ENCODE data around the gene PEX14.

The PEX14 gene

DNA sequence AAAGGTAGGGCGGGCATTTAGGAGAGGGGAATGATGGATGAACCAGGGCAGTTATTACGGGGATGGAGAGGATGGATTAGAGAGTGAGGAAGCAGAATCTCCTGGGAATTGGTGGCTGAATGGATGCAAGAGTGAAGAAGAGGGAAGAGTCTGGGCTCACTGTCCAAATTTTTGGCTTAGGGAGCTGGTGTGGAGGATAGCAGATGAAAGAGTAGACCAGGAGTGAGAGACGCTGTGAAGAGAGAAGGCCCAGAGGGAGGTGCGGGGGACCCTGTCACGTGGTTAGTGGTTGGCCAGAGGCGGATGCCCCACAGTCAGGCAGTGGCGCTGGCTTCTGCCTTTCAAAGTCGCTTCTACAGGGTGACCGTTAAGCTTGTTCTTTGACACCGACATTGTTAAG lies 78.4 kb downstream of the PEX14 start:
- no peak for DNase-seq

- no peak for DNase-seq
Observed at GRCh38 chr1:10555635-10556429, 81.1 kb downstream of the PEX14 start.

DNA sequence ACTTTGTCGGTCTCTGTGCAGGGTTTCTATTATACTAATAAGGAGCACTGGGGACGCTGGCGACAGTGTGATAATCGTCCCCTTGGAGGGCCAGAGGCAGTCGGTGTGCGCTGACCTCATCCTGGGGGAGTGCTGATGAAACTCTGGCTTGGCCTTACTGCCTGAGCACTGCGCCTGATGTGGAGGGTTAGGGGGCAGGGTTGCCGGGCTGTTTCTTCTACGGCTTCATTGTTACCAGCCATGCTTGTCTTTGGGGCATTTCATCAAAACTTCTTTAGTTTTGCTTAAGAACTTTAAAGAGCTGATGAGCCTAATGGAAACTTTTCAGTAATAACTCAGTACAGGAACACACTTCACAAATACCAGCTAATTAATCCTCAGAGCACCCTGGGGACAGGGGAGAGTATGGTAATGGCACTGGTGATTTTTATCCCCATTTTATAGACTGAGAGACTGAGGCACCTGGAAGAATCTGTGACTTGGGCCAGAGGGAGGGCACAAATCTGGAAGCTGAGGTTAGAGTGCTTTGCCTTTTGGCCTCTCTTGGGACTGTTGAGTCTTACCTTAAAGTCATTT lies 81.8 kb downstream of the PEX14 start:
- DNase-seq, result no peak

GRCh38 chr1:10557714-10558113 lies 83.0 kb downstream of the PEX14 start:
- no peak for DNase-seq

DNA sequence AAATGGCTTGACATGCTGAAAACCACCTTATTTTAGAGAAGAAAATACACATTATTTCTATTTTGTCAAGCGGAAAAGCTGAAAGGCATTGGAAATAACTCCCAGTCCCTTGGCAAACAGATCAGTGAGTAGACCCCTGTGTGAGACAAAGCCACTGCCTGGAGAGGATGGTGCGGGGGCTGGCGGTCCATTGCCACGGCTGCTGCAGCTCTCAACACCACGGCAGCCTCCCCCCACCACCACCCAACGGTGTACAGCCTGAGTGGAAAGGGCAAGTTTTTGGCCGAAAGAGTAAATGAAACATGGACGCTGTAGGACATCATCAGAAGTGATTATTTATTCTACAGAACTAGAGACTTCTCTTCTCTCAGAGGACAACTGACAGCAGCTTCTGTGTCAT lies 84.6 kb downstream of the PEX14 start:
- DNase-seq, result no peak

GRCh38 chr1:10561497-10561896 lies 86.7 kb downstream of the PEX14 start:
- no peak for DNase-seq

DNA sequence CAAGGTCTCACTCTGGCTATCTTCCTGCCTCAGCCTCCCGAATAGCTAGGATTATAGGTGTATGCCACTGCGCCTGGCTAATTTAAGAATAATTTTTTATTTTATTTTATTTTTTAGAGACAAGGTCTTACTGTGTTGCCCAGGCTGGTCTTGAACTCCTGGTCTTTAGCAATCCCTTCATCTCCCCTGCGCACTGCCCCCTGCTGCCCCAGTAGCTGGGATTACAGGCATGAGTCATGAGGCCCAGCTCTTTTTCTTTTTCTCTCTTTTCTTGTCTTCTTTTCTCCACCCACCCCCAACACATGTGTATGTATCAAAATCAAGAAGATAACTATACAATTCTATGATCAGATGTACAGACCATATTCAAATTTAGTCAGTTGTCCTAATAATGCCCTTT lies 87.2 kb downstream of the PEX14 start:
- peak; percentile 7 for DNase-seq

DNA sequence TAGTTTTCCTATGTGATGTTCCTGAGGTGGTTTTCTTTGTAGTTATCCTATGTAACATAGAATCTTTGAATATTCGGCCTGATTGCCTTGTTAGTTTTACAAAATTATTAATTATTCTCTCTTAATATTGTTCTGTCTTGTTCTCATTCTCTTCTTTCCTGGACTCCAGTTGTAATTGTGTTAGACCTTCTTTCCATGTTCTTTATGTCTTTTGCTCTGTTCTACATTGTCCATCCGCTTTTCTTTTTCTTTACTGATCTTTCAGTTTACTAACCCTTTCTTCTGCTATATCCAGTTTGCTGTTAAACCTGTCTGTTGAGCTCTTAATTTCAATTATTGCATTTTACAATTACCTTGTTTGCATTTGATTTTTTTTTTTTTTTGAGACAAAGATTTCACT lies 89.3 kb downstream of the PEX14 start:
- DNase-seq, result no peak

GRCh38 chr1:10569531-10569930 lies 94.8 kb downstream of the PEX14 start:
- no peak for DNase-seq

GRCh38 chr1:10575616-10576015 lies 100.9 kb downstream of the PEX14 start:
- DNase-seq, result no peak

DNA sequence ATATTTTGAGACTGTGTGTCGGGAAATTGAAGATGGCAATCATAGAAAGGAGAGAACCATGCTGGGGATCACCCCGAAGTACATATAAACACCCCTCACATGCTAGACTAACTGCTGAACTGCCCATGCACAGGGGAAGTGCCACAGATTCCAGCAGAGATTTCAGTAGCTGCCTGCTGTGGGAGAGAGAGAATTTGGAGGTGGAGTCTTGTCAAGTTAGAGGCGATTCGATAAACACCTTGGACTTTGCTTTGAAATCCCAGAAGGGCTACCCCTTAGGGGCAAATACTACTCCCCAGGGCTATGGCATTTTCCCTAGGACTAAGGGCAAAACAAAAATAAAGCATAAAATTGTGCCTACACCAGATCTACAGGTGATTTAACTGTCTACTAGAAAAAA lies 103.3 kb downstream of the PEX14 start:
- no peak for DNase-seq

GRCh38 chr1:10583641-10584040 lies 108.9 kb downstream of the PEX14 start:
- DNase-seq, result no peak

DNA sequence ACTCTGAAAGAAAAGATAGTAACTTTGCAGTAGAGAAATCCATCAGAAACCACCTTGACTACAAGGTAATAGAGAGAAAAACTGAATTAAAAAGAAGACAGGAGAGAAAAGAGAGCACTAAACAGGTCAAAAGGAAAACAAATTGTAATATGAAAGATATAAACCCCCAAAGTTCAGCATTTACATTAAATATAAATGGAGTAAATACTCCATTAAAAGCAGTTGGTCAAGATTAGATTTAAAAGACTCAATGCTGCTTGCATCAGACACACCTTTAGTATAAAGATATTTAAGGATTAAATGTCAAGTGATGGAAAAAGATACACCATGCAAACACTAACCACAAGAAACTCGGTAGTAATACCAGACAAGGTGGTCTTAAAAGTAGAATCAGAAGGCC lies 110.5 kb downstream of the PEX14 start:
- no peak for DNase-seq

DNA sequence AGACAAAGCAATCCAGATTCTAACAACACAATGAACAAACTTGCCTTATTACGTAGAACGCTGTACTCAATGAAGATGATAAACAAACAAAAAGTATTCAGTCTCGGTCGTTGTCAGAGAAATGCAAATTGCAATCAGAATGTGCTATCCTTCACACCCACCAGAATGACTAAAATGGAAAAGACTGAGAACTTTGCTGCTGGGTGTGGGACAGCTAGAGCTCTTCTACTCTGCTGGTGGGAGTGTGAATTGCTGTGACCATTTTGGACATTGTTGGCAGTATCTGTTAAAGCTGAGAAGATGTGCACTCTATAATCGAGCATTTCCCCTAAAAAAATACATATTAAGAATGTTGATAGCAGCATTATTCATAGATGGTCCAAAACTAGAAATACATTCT lies 111.4 kb downstream of the PEX14 start:
- no peak for DNase-seq

- no peak for DNase-seq
Observed at GRCh38 chr1:10588640-10589039, 113.9 kb downstream of the PEX14 start.

DNA sequence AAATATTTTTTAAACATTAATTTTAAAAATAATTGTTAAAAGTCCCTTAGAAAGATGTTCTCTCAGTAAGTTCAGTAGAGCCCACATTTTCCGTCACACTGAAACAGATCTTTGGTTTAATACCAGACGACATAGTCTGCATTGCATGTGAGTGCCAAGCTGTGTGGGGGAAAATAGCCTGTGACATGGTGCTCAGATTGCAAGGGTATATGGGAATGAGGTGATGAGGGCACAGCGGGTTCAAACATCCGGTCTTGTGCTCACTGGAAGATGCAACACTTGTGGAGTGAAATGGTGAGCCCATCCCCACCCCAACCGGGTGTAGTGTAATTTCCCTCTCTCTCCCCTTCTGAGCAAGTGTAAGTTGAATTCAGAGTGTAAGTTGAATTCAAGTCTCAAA lies 114.3 kb downstream of the PEX14 start:
- DNase-seq, result no peak

GRCh38 chr1:10591010-10591409 lies 116.3 kb downstream of the PEX14 start:
- no peak for DNase-seq

GRCh38 chr1:10592373-10592772 lies 117.6 kb downstream of the PEX14 start:
- no peak for DNase-seq

- no peak for DNase-seq
Observed at GRCh38 chr1:10593750-10594149, 119.0 kb downstream of the PEX14 start.

GRCh38 chr1:10594595-10595223 lies 120.0 kb downstream of the PEX14 start:
- DNase-seq, result no peak

DNA sequence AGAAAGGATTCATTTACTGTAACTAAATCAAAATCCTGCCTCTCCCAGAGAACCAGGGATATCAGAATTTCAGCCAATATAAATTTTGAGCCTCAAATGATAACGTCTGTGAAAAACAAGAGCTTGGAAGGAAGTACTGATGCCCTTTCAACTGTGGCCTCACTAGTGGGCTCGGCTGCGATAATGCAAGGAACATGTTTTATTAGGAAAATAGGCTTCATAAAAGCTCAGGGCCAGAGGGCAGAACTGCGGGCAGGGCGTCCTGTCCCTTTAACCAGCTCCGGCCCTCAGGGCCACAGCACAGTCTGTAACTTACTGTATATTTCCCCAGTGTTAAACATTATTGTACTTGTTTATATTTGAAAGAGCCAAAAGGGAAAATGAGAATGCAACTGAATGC lies 122.0 kb downstream of the PEX14 start:
- no peak for DNase-seq

GRCh38 chr1:10597492-10598388 lies 123.0 kb downstream of the PEX14 start:
- no peak for DNase-seq

DNA sequence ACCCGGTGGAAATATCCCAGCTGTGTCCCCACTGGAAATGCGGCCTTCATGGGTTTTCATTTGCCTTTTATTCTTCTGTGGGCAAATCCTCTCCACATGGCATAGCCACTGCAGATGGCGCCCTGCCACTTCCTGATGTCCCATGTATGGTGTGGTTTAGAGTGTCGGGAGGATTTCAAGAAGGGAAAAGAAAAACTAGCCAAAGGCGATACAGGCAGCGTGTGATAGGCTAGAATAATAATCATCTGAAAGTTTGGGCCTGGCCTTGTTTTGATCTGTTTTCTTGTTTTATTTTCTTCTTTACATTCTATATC lies 123.6 kb downstream of the PEX14 start:
- no peak for DNase-seq
